Inferior parietal cortex (tissue), 1 donor: ENCODE results near the gene CLDN11.
A peak's percentile ranks its signal among the peaks of the same experiment; 100 is the strongest.

ENCODE experiments used
- DNase-seq: peaks from one replicate; pipeline ENCODE4 v3.0.0-alpha.2; 2016; ENCODE audit errors: extremely low spot score

The CLDN11 gene

DNA sequence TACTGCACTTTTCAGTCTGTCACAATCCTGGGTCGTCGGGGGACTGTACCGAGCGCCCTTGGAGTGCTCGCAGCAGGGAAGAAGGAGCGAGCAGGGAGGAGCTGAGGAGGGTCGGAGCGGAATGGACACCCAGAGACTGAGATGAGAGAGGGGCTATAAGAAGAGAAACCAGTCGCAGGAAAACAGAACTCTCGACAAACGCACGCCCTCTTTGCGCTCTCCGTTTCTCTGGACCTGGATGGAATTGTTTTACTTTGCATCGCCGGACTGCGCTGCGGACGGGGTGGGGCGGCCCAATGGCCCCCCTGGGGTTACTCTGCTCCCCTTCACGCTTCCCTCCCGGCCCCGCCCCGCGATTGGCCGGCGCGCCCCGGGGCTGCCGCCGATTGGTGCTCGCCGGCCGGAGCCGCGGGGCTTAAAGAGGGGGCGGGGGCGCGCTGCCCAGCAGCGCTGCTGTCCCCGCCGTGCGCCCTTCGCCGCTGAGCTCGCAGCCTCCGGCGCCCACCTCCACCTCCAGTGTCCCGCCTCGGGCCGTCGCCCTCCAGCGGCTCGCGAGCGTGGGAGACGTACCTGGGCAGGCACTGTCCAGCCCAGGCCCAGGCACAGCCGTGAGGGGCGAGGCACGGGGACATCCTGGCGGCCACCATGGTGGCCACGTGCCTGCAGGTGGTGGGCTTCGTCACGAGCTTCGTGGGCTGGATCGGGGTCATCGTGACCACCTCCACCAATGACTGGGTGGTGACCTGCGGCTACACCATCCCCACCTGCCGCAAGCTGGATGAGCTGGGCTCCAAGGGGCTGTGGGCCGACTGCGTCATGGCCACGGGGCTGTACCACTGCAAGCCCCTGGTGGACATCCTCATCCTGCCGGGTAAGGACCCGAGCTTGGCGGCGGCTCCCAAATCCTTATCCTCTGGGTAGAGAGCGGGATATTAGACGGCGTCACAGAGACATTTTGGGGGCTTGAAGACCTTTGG lies at the start of gene CLDN11:
Gene CLDN11, plus strand, starts transcription at position 447 of the 977 bp plus-strand sequence. Its CDS starts 199 bp downstream, at position 646.
- DNase-seq: peak; percentile 60

DNA sequence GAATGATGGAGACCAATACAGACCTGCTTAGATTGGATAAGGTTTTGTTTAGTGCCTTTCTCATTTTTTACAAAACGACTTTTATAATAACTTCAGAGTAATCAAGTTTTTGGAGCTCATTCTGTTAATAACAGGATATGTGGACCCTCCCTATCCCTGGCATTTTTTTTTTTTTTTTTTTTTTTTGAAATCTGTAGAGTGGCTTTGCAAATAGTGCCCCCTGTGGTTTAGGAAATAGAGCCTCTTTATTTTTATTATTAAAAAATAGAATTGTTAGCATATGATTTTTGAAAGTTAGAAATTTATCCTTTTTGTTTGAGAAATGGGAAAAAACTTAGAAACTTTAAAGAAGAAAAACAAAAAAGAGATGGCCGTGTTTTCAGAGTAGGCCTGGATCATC lies 49.7 kb upstream of the CLDN11 start:
- DNase-seq: no peak

GRCh38 chr3:170372190-170372879 lies 46.3 kb upstream of the CLDN11 start:
- no peak for DNase-seq

- DNase-seq: no peak
These were observed 35.1 kb upstream of the CLDN11 start for GRCh38 chr3:170383567-170383966.

- no peak for DNase-seq
These were observed 32.2 kb upstream of the CLDN11 start for GRCh38 chr3:170386468-170386867.

DNA sequence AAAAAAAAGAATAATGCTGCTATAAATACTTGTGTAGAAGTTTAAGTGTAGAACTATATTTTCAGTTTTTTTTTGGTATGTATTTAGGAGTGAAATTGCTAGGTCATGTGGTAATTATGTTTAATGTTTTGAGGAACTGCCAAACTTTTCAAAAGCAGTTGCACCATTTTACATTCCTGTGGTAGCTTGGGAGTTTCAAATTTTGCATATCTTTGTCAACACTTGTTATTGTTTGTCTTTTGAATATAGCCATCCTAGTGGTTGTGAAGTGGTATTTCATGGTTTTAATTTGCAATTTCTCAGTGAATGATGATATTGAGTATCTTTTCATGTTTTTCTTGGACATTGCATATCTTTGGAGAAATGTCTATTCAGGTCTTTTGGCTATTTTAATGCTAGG lies 30.7 kb upstream of the CLDN11 start:
- no peak for DNase-seq

DNA sequence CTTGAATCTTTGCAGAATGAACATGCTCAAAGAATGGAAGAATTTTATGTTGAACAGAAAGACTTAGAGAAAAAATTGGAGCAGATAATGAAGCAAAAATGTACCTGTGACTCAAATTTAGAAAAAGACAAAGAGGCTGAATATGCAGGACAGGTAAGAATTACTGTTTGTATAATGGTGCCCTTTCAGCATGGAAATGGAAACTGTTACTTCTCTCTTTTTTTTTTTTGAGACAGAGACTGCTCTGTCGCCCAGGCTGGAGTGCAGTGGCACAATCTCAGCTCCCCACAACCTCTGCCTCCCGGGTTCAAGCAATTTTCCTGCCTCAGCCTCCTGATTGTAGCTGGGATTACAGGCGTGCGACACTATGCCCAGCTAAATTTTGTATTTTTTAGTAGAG lies 27.6 kb upstream of the CLDN11 start:
- DNase-seq: no peak

DNA sequence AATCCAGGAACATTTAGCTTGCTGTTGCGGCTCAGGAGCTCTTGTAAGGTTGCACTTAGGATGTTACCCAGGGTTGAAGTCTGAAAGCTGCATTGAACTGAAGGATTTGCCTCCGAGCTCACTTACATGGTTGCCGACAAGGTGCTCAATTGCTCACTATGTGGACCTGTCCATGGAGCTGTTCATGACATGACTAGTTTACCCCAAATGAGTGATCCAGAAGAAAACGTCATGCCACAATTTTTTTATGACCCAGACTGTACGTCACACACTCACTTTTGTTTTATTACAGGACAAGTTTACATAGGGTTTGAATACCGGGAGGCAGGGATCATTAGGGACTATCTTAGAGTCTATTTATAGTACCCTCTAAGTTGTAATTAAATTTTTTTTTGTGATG lies 21.0 kb upstream of the CLDN11 start:
- DNase-seq: no peak

- no peak for DNase-seq
These were observed 13.6 kb upstream of the CLDN11 start for GRCh38 chr3:170405101-170405500.

DNA sequence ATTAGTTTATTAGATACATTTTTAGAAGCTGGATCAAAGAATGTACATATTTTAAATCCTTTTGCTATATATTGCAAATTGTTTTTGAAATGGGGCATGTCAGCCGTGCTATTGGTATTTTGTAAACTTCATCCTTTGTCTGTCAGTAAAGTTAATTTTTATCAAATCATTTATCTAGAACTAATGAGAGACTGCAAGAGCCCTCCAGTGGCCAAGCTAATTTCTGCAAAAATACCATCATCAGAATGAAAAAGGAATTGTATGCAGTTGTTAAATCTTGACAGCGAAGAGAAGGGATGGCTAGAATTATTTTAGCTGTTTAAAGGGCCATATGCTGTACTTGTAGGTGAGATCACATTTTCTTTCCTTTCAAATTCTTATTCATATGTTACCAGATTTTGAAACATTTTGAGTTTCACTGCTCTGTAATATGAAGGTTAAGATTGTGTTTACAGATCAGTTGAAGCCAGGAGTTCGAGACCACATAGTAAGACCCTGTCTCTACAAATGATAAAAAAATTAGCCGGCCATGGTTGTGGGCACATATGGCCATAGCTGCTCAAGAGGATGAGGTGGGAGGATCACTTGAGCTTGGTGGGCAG lies 8.1 kb upstream of the CLDN11 start:
- DNase-seq: peak; percentile 67

- DNase-seq: no peak
These were observed 5.4 kb upstream of the CLDN11 start for GRCh38 chr3:170413291-170413690.

GRCh38 chr3:170414202-170414663 lies 4.4 kb upstream of the CLDN11 start:
- DNase-seq: peak; percentile 92

DNA sequence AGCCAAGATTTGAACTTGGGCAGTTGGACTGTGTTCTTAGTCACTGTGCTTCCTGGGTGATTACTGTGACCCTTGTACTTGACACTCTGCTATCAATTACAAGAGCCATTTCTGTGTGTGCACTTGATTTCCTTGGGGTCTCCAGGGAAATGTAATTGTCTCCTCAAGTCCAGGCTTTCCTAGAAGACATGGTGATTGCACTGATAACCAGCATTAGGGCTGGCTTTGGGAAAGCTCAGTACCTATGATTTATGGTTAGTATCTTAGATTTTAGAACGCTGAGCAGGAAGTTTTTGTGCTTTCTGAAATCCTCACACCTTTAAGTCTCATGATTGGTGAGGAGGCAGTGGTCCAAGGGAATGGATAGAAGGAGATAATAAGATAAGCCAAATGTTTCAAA lies 1.6 kb upstream of the CLDN11 start:
- DNase-seq: no peak

GRCh38 chr3:170419557-170420087 lies 954 bp downstream of the CLDN11 start:
- DNase-seq: no peak

- DNase-seq: no peak
These were observed 1.7 kb downstream of the CLDN11 start for GRCh38 chr3:170420307-170420821.

DNA sequence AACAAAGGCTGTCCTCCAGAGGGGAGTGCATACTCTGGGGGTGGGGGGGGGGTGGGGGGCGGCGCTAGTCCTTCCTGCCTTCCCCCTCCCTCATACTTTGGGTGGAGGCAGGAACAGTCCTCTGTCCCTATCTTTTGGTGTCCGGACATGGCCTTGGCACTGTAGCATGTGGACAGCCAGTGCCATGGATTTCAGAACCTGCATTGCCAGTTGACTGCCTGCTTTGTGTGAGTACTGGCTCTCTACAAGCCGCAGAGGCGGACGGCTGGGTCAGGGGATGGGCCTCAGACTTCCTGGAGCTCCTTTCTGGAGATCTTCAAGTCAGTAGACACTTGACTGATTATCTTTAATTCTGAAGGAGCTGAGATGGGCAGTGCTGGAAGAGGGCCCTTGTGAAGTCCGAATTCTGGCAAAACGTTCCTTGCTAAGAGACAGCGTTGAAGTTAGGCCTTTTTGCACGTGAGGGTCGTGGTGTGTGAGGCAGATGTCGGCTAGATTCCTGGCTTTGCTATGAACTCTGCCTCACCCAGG lies 2.5 kb downstream of the CLDN11 start:
- DNase-seq: peak; percentile 59

DNA sequence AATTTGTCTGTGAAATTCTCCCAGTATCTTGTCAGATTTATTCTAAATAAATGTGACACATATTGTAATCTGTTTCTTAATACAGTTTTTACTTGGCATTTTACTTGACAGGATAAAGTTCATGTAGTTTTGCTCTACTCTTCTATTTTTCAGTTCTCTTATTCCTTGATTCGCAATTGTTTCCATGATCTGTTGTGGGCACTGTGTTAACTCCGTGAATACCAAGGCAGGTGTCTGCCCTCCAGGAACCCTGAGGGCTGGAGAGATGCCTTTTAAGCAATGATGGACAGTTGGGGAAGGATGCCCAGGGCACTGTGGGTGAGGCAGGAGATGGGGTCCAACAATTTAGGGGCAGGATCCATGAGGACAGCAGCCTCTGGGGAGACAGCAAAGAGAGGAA lies 3.1 kb downstream of the CLDN11 start:
- DNase-seq: no peak

- DNase-seq: no peak
These were observed 4.4 kb downstream of the CLDN11 start for GRCh38 chr3:170423001-170423615.

DNA sequence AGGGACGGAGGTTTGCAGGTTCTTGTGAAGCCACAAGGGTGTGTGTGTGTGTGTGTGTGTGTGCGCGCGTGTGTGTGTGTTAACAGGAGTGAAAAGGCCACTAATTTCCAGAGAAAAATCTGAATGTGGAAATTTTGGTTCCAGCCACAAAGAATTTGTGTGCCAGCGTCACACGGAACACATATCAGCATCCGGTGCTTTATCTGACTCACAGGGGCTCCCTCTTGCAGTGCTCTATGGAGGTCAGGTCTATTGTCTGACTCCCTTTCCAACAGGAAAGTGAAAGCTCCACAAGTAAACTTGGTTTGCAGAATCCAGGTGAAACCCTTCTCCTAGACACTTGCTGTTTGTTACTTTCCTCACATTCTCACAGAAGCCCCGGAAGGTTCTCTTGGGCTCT lies 6.2 kb downstream of the CLDN11 start:
- no peak for DNase-seq

- DNase-seq: peak; percentile 72
These were observed 7.0 kb downstream of the CLDN11 start for GRCh38 chr3:170425491-170426239.
